RKO (cell line): ENCODE measurements around the gene BRD7.

Source experiments
- DNase-seq: peaks from one replicate; pipeline ENCODE4 v3.0.0-alpha.2; 2016; ENCODE audit warnings: low spot score

BRD7 gene

DNA sequence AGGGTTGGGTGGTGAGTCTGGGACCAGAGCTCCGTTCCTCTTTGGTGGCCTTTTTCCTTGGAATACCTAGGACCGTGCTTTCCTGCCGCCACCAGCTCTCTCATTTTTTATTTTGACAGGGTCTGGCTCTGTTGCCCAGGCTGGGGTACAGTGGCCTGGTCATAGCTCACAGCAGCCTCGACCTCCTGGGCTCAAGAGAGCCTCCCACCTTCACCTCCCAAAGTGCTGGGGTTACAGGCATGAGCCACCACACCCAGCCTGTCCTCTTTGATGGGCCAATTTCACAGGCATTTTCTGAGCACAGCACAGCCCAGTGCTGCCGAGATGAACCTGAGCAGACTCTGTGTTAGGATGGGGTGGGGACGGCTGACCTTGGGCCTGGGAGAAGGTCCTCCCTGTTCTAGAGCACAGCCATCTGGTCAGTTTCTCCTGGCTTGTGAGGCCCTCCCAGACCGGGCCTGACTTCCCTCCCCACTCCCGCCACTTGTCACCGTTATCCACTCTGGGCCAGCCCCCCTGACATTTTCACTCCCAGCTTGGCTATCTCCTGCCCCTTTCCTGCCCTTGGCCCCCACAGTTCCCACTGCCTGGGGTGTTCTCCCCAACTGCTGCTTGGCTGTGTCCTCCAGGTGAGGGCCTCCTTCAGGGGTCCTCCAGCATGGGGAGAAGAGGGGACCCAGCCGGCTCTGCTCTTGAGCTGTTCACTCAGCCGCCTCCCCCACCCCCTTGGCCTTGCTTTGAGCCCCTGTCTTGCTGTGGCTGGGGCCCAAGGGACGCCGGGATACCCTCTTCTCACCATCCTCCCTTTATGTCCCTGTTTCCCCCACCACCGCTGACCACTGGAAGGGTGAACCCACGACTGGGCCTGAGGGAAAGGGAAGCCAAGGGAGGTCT, 97.4 kb downstream of the BRD7 start:
- no peak for DNase-seq

- no peak for DNase-seq
Measured at GRCh38 chr16:50270510-50271147, 98.2 kb downstream of the BRD7 start.

GRCh38 chr16:50269769-50270509, 98.8 kb downstream of the BRD7 start:
- DNase-seq: no peak

DNA sequence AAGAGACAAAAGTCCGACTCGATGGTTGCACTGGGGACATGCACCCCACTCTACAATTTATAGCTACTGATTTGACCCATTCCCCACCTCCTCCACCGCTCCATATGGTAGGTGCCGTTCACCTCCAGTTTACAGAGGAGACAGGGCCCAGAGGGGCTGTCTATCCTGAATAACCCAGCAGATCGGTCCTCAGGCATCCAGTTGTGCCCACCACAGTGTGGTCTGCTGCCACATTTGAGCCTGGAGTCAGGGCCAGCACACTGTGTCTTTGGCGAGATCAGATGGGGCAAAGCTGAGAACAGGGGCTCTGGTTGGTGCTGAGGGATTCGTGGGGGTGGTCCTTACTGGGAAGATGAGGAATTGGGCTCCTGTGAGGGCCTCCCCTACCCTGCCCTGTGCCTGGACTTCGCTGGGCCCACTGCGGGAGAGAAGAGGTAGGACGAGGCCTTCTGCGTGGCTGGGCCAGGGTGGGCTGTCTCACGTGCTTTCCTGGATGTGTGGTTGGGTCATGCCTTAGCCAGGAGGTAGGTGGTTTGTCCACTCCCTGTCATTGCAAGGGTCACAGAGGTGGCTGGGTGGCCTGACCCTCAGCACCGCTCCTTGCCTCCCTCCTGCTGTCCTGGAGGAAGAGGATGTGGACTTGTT, 99.6 kb downstream of the BRD7 start:
- no peak for DNase-seq

DNA sequence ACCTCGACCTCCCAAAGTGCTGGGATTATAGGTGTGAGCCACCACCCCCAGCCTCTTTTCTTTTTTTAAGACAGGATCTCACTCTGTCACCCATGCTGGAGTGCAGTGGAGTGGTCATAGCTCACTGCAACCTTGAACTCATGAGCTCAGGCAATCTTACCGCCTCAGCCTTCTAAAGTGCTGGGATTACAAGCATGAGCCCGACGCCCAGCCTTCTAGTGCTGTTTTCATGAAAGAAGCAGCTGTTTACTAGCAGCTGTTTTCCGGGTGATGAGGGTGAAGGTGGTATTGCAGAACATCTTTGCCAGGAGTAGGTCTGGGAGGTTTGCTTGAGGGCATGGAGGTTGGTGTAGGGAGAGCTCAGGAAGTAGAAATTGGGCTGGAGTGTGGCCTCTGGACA, 100.4 kb downstream of the BRD7 start:
- DNase-seq: no peak

DNA sequence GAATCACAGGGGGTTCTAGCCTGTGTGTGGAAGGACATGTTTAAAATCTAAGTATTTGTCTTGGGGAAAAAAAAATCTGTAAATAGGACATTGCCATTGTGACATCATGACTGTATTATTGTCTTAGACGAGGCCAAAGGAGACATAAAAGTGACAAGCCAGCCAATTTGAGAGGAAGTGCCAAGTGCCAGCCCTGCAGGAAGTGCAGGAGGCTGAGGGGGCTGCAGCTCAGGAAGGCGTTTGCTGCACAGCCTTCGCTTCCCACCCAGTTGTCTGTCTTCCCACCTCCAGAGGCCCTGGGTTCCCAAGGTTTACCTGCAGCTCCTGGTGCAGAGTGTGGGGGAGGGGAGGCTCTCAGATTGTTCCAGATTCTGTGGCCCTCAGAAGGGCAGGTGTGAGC, 101.1 kb downstream of the BRD7 start:
- no peak for DNase-seq

- DNase-seq: no peak
Measured at GRCh38 chr16:50267151-50267631, 101.6 kb downstream of the BRD7 start.

- DNase-seq: no peak
Measured at GRCh38 chr16:50266337-50267091, 102.3 kb downstream of the BRD7 start, which contains the start of gene ADCY7. ADCY7 (plus strand) TSS chr16:50266551; CDS start chr16:50288180, 21,629 bp downstream.
